ENCODE measurements around the gene ARFIP2.

DNA sequence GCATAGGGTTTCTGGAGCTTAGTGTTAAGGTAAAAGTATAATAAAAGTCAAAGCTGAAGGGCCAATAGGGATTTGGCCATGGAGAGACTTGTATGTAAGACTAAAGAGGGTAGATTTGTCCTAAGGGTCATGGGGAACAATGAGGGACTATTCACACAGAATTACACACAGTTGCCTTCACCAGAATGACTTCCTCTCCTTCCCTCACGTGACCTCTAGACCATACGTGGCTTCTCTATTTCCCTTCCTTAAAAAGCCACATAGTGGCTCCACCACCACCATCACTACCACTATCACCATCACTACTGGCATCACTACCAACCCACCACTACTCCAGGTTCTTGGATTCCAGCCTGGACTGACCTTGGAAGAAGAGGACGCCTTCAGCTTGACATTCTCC, 43.1 kb downstream of the ARFIP2 start:
- no peak for TF ChIP-seq EZH2 (IDR thresholded peaks at IDR 0.05; ENCODE audit: borderline replicate concordance, low read depth, low read length, poor library complexity, severe bottlenecking)
- TF ChIP-seq, protein P1, sequence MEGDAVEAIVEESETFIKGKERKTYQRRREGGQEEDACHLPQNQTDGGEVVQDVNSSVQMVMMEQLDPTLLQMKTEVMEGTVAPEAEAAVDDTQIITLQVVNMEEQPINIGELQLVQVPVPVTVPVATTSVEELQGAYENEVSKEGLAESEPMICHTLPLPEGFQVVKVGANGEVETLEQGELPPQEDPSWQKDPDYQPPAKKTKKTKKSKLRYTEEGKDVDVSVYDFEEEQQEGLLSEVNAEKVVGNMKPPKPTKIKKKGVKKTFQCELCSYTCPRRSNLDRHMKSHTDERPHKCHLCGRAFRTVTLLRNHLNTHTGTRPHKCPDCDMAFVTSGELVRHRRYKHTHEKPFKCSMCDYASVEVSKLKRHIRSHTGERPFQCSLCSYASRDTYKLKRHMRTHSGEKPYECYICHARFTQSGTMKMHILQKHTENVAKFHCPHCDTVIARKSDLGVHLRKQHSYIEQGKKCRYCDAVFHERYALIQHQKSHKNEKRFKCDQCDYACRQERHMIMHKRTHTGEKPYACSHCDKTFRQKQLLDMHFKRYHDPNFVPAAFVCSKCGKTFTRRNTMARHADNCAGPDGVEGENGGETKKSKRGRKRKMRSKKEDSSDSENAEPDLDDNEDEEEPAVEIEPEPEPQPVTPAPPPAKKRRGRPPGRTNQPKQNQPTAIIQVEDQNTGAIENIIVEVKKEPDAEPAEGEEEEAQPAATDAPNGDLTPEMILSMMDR (conservative IDR thresholded peaks at IDR 0.05; ENCODE audit: low read depth, low read length), result no peak
